H1 (cell line): ENCODE results near the gene GALNT13. TPM values are rescaled to one million over a fixed set of nuclear protein-coding genes. Genes with fewer than 3 reads are reported as not detected.

ENCODE experiments used
- CTCF ChIA-PET: fragments of 300-600 bp; sonication (Branson Sonifier 250); formaldehyde crosslinking; loops from one replicate; lab custom pipeline; 2021; ENCODE audit not compliant: partially characterized antibody; lab: Charles Lee
- POLR2A ChIA-PET: fragments of 300-600 bp; sonication (Branson Sonifier 250); formaldehyde crosslinking; loops from one replicate; lab custom pipeline; 2021; ENCODE audit warnings: inconsistent platforms; ENCODE audit not compliant: partially characterized antibody; lab: Charles Lee
- DNase-seq, 2 experiments: peaks; one replicate each; pipeline versions ENCODE4 v3.0.0 to v3.0.0-alpha.2; 2010 to 2022; ENCODE audit warnings: low spot score in 2 of 2, low read depth in 1 of 2, mixed read lengths in 1 of 2
- FAIRE-seq: peaks from 2 replicates; lab custom pipeline; 2011; peaks lifted over from hg19 to GRCh38; lab: Jason Lieb, UNC
- H2AFZ ChIP-seq: 2 replicates; pipeline ENCODE4 v1.8.1; 2012; ENCODE audit warnings: low read length, inconsistent platforms
- H2AK5ac ChIP-seq: 2 replicates; pipeline ENCODE4 v1.6.1; 2013; ENCODE audit warnings: low read depth, low read length
- H2BK120ac ChIP-seq: replicated peaks from 2 replicates; pipeline ENCODE3; 2013; ENCODE audit warnings: low read depth, low read length, inconsistent platforms
- H2BK12ac ChIP-seq: 2 replicates; pipeline ENCODE4 v1.6.1; 2013; ENCODE audit warnings: low read depth, low read length
- H2BK15ac ChIP-seq: 2 replicates; pipeline ENCODE4 v1.6.1; 2013; ENCODE audit warnings: low read length
- H2BK20ac ChIP-seq: 2 replicates; pipeline ENCODE4 v1.6.1; 2013; ENCODE audit warnings: low read length
- H2BK5ac ChIP-seq: 2 replicates; pipeline ENCODE4 v1.6.1; 2013; ENCODE audit warnings: low read depth, low read length
- H3K14ac ChIP-seq: 2 replicates; pipeline ENCODE4 v1.6.1; 2013; ENCODE audit warnings: inconsistent platforms; ENCODE audit not compliant: insufficient read length
- H3K18ac ChIP-seq: 2 replicates; pipeline ENCODE4 v1.6.1; 2013; ENCODE audit warnings: low read length; ENCODE audit errors: extremely low read depth
- H3K23ac ChIP-seq: 2 replicates; pipeline ENCODE4 v1.6.1; 2013; ENCODE audit warnings: inconsistent platforms; ENCODE audit not compliant: insufficient read length
- H3K23me2 ChIP-seq: 2 replicates; pipeline ENCODE4 v1.6.1; 2013; ENCODE audit warnings: low read depth, low read length
- H3K27ac ChIP-seq: 2 replicates; pipeline ENCODE4 v1.6.1; 2011; ENCODE audit warnings: low read depth, low read length, inconsistent platforms
- H3K27me3 ChIP-seq, 4 experiments: replicated peaks in 1 of 4; 1 replicate in 1 of 4; 2 replicates in 3 of 4; pipeline versions ENCODE4 v1.6.1 to v1.8.1; 2011 to 2013; ENCODE audit warnings: low read length in 3 of 4, mild to moderate bottlenecking in 3 of 4, inconsistent platforms in 2 of 4, mixed read lengths in 2 of 4, moderate library complexity in 1 of 4; ENCODE audit not compliant: control insufficient read depth in 3 of 4, insufficient read depth in 3 of 4; ENCODE audit errors: extremely low read depth in 1 of 4
- H3K36me3 ChIP-seq, 4 experiments: 2 replicates each; pipeline versions ENCODE4 v1.6.1 to v1.8.1; 2011 to 2013; ENCODE audit warnings: mild to moderate bottlenecking in 4 of 4, low read length in 3 of 4, moderate library complexity in 2 of 4, control low read depth in 1 of 4, inconsistent platforms in 1 of 4; ENCODE audit not compliant: insufficient read depth in 4 of 4, control insufficient read depth in 2 of 4
- H3K4ac ChIP-seq: replicated peaks from 2 replicates; pipeline ENCODE3; 2013; ENCODE audit warnings: low read length, low read depth, mixed read lengths, inconsistent platforms; ENCODE audit not compliant: insufficient read length
- H3K4me1 ChIP-seq, 4 experiments: replicated peaks in 1 of 4; 1 replicate in 1 of 4; 2 replicates in 3 of 4; pipeline versions ENCODE4 v1.6.1 to v1.8.1; 2011 to 2013; ENCODE audit warnings: low read length in 3 of 4, inconsistent platforms in 2 of 4, mixed read lengths in 1 of 4; ENCODE audit not compliant: insufficient read depth in 4 of 4, control insufficient read depth in 3 of 4
- H3K4me2 ChIP-seq, 2 experiments: 2 replicates each; pipeline versions ENCODE4 v1.6.1 to v1.8.1; 2011 to 2013; ENCODE audit warnings: low read depth in 2 of 2, low read length in 2 of 2, control low read depth in 1 of 2, inconsistent platforms in 1 of 2, mild to moderate bottlenecking in 1 of 2; ENCODE audit not compliant: insufficient read depth in 1 of 2
- H3K4me3 ChIP-seq, 4 experiments: fragments of 200-600, 300-600 bp in 1 of 4; sonication (generic), shearing (Covaris generic), sonication (Bioruptor Twin) in 1 of 4; 2 replicates each; pipeline versions ENCODE4 v1.5.1 to v1.8.1; 2011 to 2016; ENCODE audit warnings: low read length in 4 of 4, low read depth in 3 of 4, control low read depth in 2 of 4, inconsistent platforms in 2 of 4, mild to moderate bottlenecking in 2 of 4, mixed read lengths in 1 of 4, moderate library complexity in 1 of 4; ENCODE audit not compliant: insufficient read depth in 2 of 4; ENCODE audit errors: extremely low read depth in 1 of 4
- H3K56ac ChIP-seq: replicated peaks from 2 replicates; pipeline ENCODE3; 2013; ENCODE audit warnings: low read depth, mild to moderate bottlenecking, mixed read lengths, low read length, inconsistent platforms; ENCODE audit not compliant: insufficient read length
- H3K79me1 ChIP-seq: 2 replicates; pipeline ENCODE4 v1.6.1; 2013; ENCODE audit warnings: low read depth, low read length, control low read depth
- H3K79me2 ChIP-seq, 2 experiments: 2 replicates each; pipeline versions ENCODE4 v1.6.1 to v1.8.1; 2012 to 2013; ENCODE audit warnings: low read length in 2 of 2, mild to moderate bottlenecking in 2 of 2, inconsistent platforms in 1 of 2; ENCODE audit not compliant: insufficient read depth in 2 of 2, control insufficient read depth in 1 of 2
- H3K9ac ChIP-seq, 4 experiments: replicated peaks in 1 of 4; 1 replicate in 1 of 4; 2 replicates in 3 of 4; pipeline versions ENCODE4 v1.6.1 to v1.8.1; 2011 to 2013; ENCODE audit warnings: low read depth in 3 of 4, low read length in 3 of 4, control low read depth in 2 of 4, mild to moderate bottlenecking in 2 of 4, moderate library complexity in 2 of 4, inconsistent platforms in 1 of 4; ENCODE audit errors: extremely low read depth in 1 of 4
- H3K9me3 ChIP-seq, 2 experiments: 2 replicates each; pipeline versions ENCODE4 v1.6.1 to v1.8.1; 2012 to 2013; ENCODE audit warnings: mild to moderate bottlenecking in 2 of 2, moderate library complexity in 2 of 2, control low read depth in 1 of 2, inconsistent platforms in 1 of 2, low read depth in 1 of 2, low read length in 1 of 2, mixed read lengths in 1 of 2; ENCODE audit not compliant: insufficient read depth in 2 of 2
- H4K20me1 ChIP-seq, 2 experiments: replicated peaks in 1 of 2; 2 replicates each; pipeline versions ENCODE3 to v1.8.1; 2011 to 2013; ENCODE audit warnings: inconsistent platforms in 2 of 2, low read length in 2 of 2, mild to moderate bottlenecking in 1 of 2; ENCODE audit not compliant: insufficient read depth in 2 of 2, control insufficient read depth in 1 of 2
- H4K5ac ChIP-seq: 2 replicates; pipeline ENCODE4 v1.6.1; 2013; ENCODE audit warnings: low read length, low read depth, mixed read lengths, inconsistent platforms; ENCODE audit not compliant: insufficient read length
- H4K8ac ChIP-seq: 2 replicates; pipeline ENCODE4 v1.8.0; 2013; ENCODE audit warnings: mild to moderate bottlenecking, moderate library complexity, low read length, inconsistent platforms; ENCODE audit not compliant: insufficient read depth; ENCODE audit errors: extremely low read depth
- H4K91ac ChIP-seq: replicated peaks from 2 replicates; pipeline ENCODE3; 2013; ENCODE audit warnings: low read length, mixed read lengths, inconsistent platforms; ENCODE audit not compliant: insufficient read length
- ASH2L ChIP-seq: fragments of 200-600, 300-600 bp; sonication (generic); IDR thresholded peaks from one replicate; pipeline ENCODE4 v1.7.1; 2017; ENCODE audit warnings: low read length
- BRCA1 ChIP-seq: IDR thresholded peaks from 2 replicates; pipeline ENCODE4 v1.6.1; 2012; ENCODE audit warnings: low read depth, low read length, improper control_type of control experiment
- CBX8 ChIP-seq: fragments of 300-800, 300-1000 bp; sonication (generic); IDR thresholded peaks from 2 replicates; pipeline ENCODE4 v1.7.1; 2016; ENCODE audit warnings: low read depth, low read length, borderline replicate concordance
- CTBP2 ChIP-seq: IDR thresholded peaks from 2 replicates; pipeline ENCODE4 v1.7.0; 2011; ENCODE audit warnings: borderline replicate concordance, mild to moderate bottlenecking, moderate library complexity, mixed read lengths, low read length; ENCODE audit not compliant: insufficient read depth, insufficient read length
- HDAC6 ChIP-seq: IDR thresholded peaks from one replicate; pipeline ENCODE4 v1.7.1; 2012; ENCODE audit warnings: low read depth, mild to moderate bottlenecking, inconsistent platforms, low read length, moderate library complexity
- JUN ChIP-seq: IDR thresholded peaks from 2 replicates; pipeline ENCODE4 v1.6.1; 2011; ENCODE audit warnings: low read depth, mild to moderate bottlenecking, improper control_type of control experiment, low read length
- MAFK ChIP-seq: IDR thresholded peaks from 2 replicates; pipeline ENCODE4 v1.6.1; 2012; ENCODE audit warnings: low read depth, mild to moderate bottlenecking, improper control_type of control experiment, low read length
- POLR2A ChIP-seq, 2 experiments: IDR thresholded peaks; 1 replicate in 1 of 2; 2 replicates in 1 of 2; pipeline ENCODE4 v1.6.1; 2011; ENCODE audit warnings: low read depth in 2 of 2, low read length in 2 of 2, mild to moderate bottlenecking in 2 of 2; ENCODE audit errors: control extremely low read depth in 1 of 2
- SP1 ChIP-seq: IDR thresholded peaks from 2 replicates; pipeline ENCODE4 v1.6.1; 2011; ENCODE audit warnings: low read depth, low read length
- TBP ChIP-seq: IDR thresholded peaks from 2 replicates; pipeline ENCODE4 v1.6.1; 2011; ENCODE audit warnings: low read depth, low read length, improper control_type of control experiment
- USF2 ChIP-seq: IDR thresholded peaks from 2 replicates; pipeline ENCODE4 v1.6.1; 2011; ENCODE audit warnings: low read length, improper control_type of control experiment
- WGBS, 2 experiments: shearing (Covaris generic) in 1 of 2; methylation state at CpG; one replicate each; pipeline versions ENCODE4 v1.1.6 to v1.1.7; 2013 to 2015; ENCODE audit warnings: low lambda C conversion rate in 2 of 2, mixed read lengths in 2 of 2, inconsistent platforms in 1 of 2, low coverage in 1 of 2, missing lambda C conversion rate in 1 of 2; ENCODE audit not compliant: insufficient replicate concordance in 2 of 2, insufficient coverage in 1 of 2, insufficient read length in 1 of 2; ENCODE audit errors: extremely low coverage in 1 of 2, missing lambda C conversion rate in 1 of 2; 5-methylcytosine and 5-hydroxymethylcytosine counted together
- polyA plus RNA-seq, 7 experiments: library from polyadenylated mRNA; depleted of rRNA in 3 of 7; stranded (reverse) in 5 of 7; unstranded in 2 of 7; fragments of >200 nt in 5 of 7; fragments of 200-250 nt in 2 of 7; gene quantifications; 1 replicate in 5 of 7; 2 replicates in 1 of 7; 4 replicates in 1 of 7; pipeline versions ENCODE4 v1.2.1 to v1.2.3, GENCODE V29; 2011 to 2013; ENCODE audit warnings: missing spikeins in 2 of 7, mixed read lengths in 2 of 7
- total RNA-seq: library from RNA; stranded (reverse); fragmentation: NEBNext Ultra II Directional; extraction: Animal tissue kit (Norgen Biotek cat#: 25700); gene quantifications from 2 replicates; pipeline ENCODE4 v1.2.1, GENCODE V29; 2021

Gene GALNT13
- total and polyA plus RNA-seq, 2 of the 8 experiments (the other 6 are each of a cell fraction or from before 2014, with no cell fraction given): 3.2 to 9.6 TPM

GRCh38 chr2:154422251-154422650 lies 550.5 kb downstream of the GALNT13 start:
- Histone ChIP-seq H4K5ac (no peak overlapping the region), H2BK120ac (no peak overlapping the region), H3K23ac (no peak overlapping the region), H3K27ac (no peak overlapping the region), H3K56ac (no peak overlapping the region), H2BK5ac (no peak overlapping the region), H4K20me1 (no peaks in the 10 kb centered on the region), H4K8ac (no peak overlapping the region), H3K9ac (no peak overlapping the region), H2BK15ac (no peak overlapping the region), H3K27me3 (no peaks in the 10 kb centered on the region), H3K79me1 (no peaks in the 10 kb centered on the region), H2BK12ac (no peak overlapping the region), H3K4me1 (no peaks in the 10 kb centered on the region), H3K4me3 (no peak overlapping the region), H2BK20ac (no peak overlapping the region), H3K9me3 (no peaks in the 10 kb centered on the region), H2AK5ac (no peak overlapping the region), H4K91ac (no peak overlapping the region), H2AFZ (no peak overlapping the region), H3K4ac (no peak overlapping the region), H3K23me2 (no peaks in the 10 kb centered on the region), H3K4me2 (no peak overlapping the region), H3K79me2 (no peaks in the 10 kb centered on the region), H3K36me3 (no peaks in the 10 kb centered on the region), H3K18ac (no peak overlapping the region), H3K14ac (no peak overlapping the region)
- FAIRE-seq: no peak
- no peak for TF ChIP-seq JUN
- no peak for TF ChIP-seq SP1
- TF ChIP-seq HDAC6: no peak
- no peak for TF ChIP-seq ASH2L
- TF ChIP-seq CTBP2: no peak
- TF ChIP-seq CBX8: no peak
- no peak for TF ChIP-seq TBP
- no peak for TF ChIP-seq USF2
- no peak for TF ChIP-seq POLR2A (IDR thresholded peaks at IDR 0.05; ENCODE audit: control extremely low read depth in 1 of 2, low read depth in 2 of 2, low read length in 2 of 2)
- TF ChIP-seq BRCA1: no peak
- no peak for TF ChIP-seq MAFK
- DNase-seq: no peak
- CTCF ChIA-PET: interaction anchor here (1.7 kb wide), 1 partner anchor 20 kb away, joined by 7 read pairs; no protein-coding TSS in a partner anchor
- POLR2A ChIA-PET: no interaction called here
- 92% methylated on average over 1 of the region's 1 CpG; no CpG with 5 or more reads in 1 of the 2 experiments for WGBS, 2 experiments
